ENCODE data around the gene MBTPS1.

MBTPS1 gene

GRCh38 chr16:84063980-84064379 lies 52.8 kb downstream of the MBTPS1 start:
- H3F3A ChIP-seq (ENCODE audit: insufficient read depth): 0 out of 2 replicates have a peak, but pooled peaks cover 3% of the 10 kb centered on the region
- TF ChIP-seq, protein P1, sequence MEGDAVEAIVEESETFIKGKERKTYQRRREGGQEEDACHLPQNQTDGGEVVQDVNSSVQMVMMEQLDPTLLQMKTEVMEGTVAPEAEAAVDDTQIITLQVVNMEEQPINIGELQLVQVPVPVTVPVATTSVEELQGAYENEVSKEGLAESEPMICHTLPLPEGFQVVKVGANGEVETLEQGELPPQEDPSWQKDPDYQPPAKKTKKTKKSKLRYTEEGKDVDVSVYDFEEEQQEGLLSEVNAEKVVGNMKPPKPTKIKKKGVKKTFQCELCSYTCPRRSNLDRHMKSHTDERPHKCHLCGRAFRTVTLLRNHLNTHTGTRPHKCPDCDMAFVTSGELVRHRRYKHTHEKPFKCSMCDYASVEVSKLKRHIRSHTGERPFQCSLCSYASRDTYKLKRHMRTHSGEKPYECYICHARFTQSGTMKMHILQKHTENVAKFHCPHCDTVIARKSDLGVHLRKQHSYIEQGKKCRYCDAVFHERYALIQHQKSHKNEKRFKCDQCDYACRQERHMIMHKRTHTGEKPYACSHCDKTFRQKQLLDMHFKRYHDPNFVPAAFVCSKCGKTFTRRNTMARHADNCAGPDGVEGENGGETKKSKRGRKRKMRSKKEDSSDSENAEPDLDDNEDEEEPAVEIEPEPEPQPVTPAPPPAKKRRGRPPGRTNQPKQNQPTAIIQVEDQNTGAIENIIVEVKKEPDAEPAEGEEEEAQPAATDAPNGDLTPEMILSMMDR (IDR thresholded peaks at IDR 0.05; ENCODE audit: insufficient read depth, low read length, poor library complexity, severe bottlenecking): no peak
- no peak for TF ChIP-seq EZH2phosphoT487 (conservative IDR thresholded peaks at IDR 0.05; ENCODE audit: low read length)
- no peak overlapping the region for H3K4me2 ChIP-seq (ENCODE audit: low read depth, low read length, poor library complexity, severe bottlenecking)
- no peak overlapping the region for H3K27ac ChIP-seq (ENCODE audit: low read depth, low read length)
- H3K9me3 ChIP-seq (ENCODE audit: insufficient read depth, low read length): no peaks in the 10 kb centered on the region
- H3K9me2 ChIP-seq (replicated peaks; ENCODE audit: insufficient read depth, low read length): no peaks in the 10 kb centered on the region
- peaks cover 13% of the 10 kb centered on the region for H3K36me3 ChIP-seq (ENCODE audit: low read length)
- no peaks in the 10 kb centered on the region for H4K20me1 ChIP-seq (ENCODE audit: low read depth, low read length)
- H3K79me2 ChIP-seq (ENCODE audit: insufficient read depth, low read length): no peaks in the 10 kb centered on the region
- H3K4me3 ChIP-seq (ENCODE audit: insufficient read depth, low read length, poor library complexity, severe bottlenecking): no peak overlapping the region
- no peak overlapping the region for H2AFZ ChIP-seq (ENCODE audit: low read depth, low read length, severe bottlenecking)
- H3K27me3 ChIP-seq (ENCODE audit: low read length): no peaks in the 10 kb centered on the region
- no peak overlapping the region for H3K9ac ChIP-seq (ENCODE audit: low read length)

DNA sequence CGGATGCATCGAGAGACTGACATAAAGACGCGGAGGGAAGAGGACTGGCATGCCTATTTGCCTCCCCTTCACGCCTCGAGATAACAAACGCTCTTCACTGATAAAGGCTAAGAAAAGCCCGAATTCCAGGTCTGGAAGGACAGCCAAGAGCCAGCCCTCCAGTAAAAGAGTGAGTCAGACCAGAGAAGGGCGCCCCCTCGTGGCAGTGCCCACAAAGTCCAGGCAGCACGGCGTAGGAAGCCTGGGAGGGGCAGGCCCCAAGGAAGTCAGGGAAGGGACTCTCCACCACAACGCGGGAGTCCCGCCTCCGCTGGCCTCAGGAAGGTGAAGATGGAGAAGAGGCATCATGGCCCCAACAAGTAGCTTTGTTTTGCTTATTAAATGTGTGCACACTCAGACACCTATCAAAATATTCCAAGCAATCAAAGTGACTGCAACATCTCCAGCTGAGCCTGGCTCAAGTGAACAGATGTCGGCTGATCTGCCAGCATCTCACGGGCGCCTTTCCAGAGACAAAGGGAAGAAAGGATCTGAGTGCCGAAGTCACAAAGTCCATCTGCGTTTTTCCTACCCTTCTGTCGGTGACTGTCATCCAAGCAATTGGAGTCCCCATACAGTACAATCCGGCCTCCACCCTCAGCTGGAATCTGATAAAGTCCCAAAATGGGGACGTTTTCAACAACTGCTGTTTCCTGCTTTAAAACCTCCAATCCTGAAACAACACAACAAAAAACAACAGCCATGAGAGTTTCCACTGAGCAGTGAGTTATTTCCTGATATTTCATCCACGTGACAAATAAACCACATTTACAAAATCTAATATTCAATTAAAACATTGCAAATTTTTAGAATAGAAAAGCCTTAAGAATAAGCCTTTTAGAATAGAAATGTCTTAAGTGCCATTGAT lies 53.8 kb downstream of the MBTPS1 start:
- Histone ChIP-seq H3K36me3 (ENCODE audit: low read length) (peaks cover 13% of the 10 kb centered on the region), H3F3A (ENCODE audit: insufficient read depth) (0 out of 2 replicates have a peak, but pooled peaks cover 3% of the 10 kb centered on the region)

GRCh38 chr16:84061236-84061819 lies 55.4 kb downstream of the MBTPS1 start:
- H3K4me3 ChIP-seq (ENCODE audit: insufficient read depth, low read length, poor library complexity, severe bottlenecking): no peak overlapping the region
- peaks cover 10% of the 10 kb centered on the region for H3K36me3 ChIP-seq (ENCODE audit: low read length)
- H3K9ac ChIP-seq (ENCODE audit: low read length): no peak overlapping the region
- no peaks in the 10 kb centered on the region for H4K20me1 ChIP-seq (ENCODE audit: low read depth, low read length)
- no peaks in the 10 kb centered on the region for H3K79me2 ChIP-seq (ENCODE audit: insufficient read depth, low read length)
- H3K27ac ChIP-seq (ENCODE audit: low read depth, low read length): no peak overlapping the region
- TF ChIP-seq EZH2phosphoT487 (conservative IDR thresholded peaks at IDR 0.05; ENCODE audit: low read length): no peak
- TF ChIP-seq, protein P1 (IDR thresholded peaks at IDR 0.05; ENCODE audit: insufficient read depth, low read length, poor library complexity, severe bottlenecking): no peak
- 0 out of 2 replicates have a peak, but pooled peaks cover 3% of the 10 kb centered on the region for H3F3A ChIP-seq (ENCODE audit: insufficient read depth)
- H3K9me3 ChIP-seq (ENCODE audit: insufficient read depth, low read length): no peaks in the 10 kb centered on the region
- H3K27me3 ChIP-seq (ENCODE audit: low read length): no peaks in the 10 kb centered on the region
- no peak overlapping the region for H3K4me2 ChIP-seq (ENCODE audit: low read depth, low read length, poor library complexity, severe bottlenecking)
- H2AFZ ChIP-seq (ENCODE audit: low read depth, low read length, severe bottlenecking): no peak overlapping the region
- H3K9me2 ChIP-seq (replicated peaks; ENCODE audit: insufficient read depth, low read length): no peaks in the 10 kb centered on the region

More for the DNA sequence above, 53.8 kb downstream of the MBTPS1 start:
- TF ChIP-seq, protein P1 (IDR thresholded peaks at IDR 0.05; ENCODE audit: insufficient read depth, low read length, poor library complexity, severe bottlenecking): peak; percentile 87
- TF ChIP-seq EZH2phosphoT487 (conservative IDR thresholded peaks at IDR 0.05; ENCODE audit: low read length): no peak
- Histone ChIP-seq H3K9me3 (ENCODE audit: insufficient read depth, low read length) (no peaks in the 10 kb centered on the region), H3K4me3 (ENCODE audit: insufficient read depth, low read length, poor library complexity, severe bottlenecking) (no peak overlapping the region), H3K9ac (ENCODE audit: low read length) (no peak overlapping the region), H3K79me2 (ENCODE audit: insufficient read depth, low read length) (no peaks in the 10 kb centered on the region), H4K20me1 (ENCODE audit: low read depth, low read length) (no peaks in the 10 kb centered on the region), H3K27me3 (ENCODE audit: low read length) (no peaks in the 10 kb centered on the region), H3K9me2 (replicated peaks; ENCODE audit: insufficient read depth, low read length) (no peaks in the 10 kb centered on the region), H3K27ac (ENCODE audit: low read depth, low read length) (no peak overlapping the region), H2AFZ (ENCODE audit: low read depth, low read length, severe bottlenecking) (no peak overlapping the region), H3K4me2 (ENCODE audit: low read depth, low read length, poor library complexity, severe bottlenecking) (no peak overlapping the region)
